Measurements from ENCODE around the gene PHF21A.

DNA sequence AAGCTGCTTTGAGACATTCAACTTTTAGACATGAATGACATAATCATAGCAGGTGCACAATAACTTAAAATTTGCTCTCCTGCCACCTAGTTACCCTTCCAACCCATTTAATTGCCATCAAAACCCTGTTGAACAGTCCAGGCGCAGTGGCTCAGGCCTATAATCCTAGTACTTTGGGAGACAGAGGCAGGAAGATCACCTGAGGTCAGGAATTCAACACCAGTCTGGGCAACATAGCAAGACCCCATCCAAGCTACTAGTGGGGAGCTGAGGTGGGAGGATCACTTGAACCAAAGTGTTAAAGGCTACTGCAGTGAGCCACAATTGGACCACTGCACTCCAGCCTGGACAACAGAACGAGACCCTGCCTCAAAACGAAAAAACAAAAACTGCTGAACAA is 4.0 kb upstream of the PHF21A start:
- TF ChIP-seq, protein P1, sequence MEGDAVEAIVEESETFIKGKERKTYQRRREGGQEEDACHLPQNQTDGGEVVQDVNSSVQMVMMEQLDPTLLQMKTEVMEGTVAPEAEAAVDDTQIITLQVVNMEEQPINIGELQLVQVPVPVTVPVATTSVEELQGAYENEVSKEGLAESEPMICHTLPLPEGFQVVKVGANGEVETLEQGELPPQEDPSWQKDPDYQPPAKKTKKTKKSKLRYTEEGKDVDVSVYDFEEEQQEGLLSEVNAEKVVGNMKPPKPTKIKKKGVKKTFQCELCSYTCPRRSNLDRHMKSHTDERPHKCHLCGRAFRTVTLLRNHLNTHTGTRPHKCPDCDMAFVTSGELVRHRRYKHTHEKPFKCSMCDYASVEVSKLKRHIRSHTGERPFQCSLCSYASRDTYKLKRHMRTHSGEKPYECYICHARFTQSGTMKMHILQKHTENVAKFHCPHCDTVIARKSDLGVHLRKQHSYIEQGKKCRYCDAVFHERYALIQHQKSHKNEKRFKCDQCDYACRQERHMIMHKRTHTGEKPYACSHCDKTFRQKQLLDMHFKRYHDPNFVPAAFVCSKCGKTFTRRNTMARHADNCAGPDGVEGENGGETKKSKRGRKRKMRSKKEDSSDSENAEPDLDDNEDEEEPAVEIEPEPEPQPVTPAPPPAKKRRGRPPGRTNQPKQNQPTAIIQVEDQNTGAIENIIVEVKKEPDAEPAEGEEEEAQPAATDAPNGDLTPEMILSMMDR (IDR thresholded peaks at IDR 0.05) = no peak
- no peak for TF ChIP-seq POLR2A (IDR thresholded peaks at IDR 0.05)
